Cerebellar cortex (tissue), 1 donor: Measurements from ENCODE around the gene CRELD2.

Source experiments
- DNase-seq: peaks from one replicate; pipeline ENCODE4 v3.0.0-alpha.2; 2015; ENCODE audit warnings: low spot score

The CRELD2 gene

GRCh38 chr22:49917974-49918910 lies at the start of gene CRELD2, which contains the start of gene ALG12:
TSS of gene CRELD2 (plus strand) at chr22:49918634. CDS start at chr22:49918770, 136 bp downstream.
TSS of gene ALG12 (minus strand) at chr22:49918438. CDS start at chr22:49913765, 4,673 bp downstream.
- DNase-seq, result peak; percentile 97

GRCh38 chr22:49869086-49869830 lies 49.2 kb upstream of the CRELD2 start:
- no peak for DNase-seq

GRCh38 chr22:49869845-49870712 lies 48.4 kb upstream of the CRELD2 start:
- DNase-seq, result no peak

GRCh38 chr22:49871482-49871881 lies 47.0 kb upstream of the CRELD2 start:
- no peak for DNase-seq

GRCh38 chr22:49872347-49872746 lies 46.1 kb upstream of the CRELD2 start:
- no peak for DNase-seq

- no peak for DNase-seq
These were observed 45.0 kb upstream of the CRELD2 start for GRCh38 chr22:49873228-49873940.

- DNase-seq, result no peak
These were observed 40.8 kb upstream of the CRELD2 start for GRCh38 chr22:49877642-49878041.

GRCh38 chr22:49878206-49878605 lies 40.2 kb upstream of the CRELD2 start:
- DNase-seq, result no peak

- DNase-seq, result no peak
These were observed 38.6 kb upstream of the CRELD2 start for GRCh38 chr22:49879871-49880270.

- DNase-seq, result no peak
These were observed 38.2 kb upstream of the CRELD2 start for GRCh38 chr22:49880281-49880680.

- DNase-seq, result no peak
These were observed 36.6 kb upstream of the CRELD2 start for GRCh38 chr22:49881856-49882255.

GRCh38 chr22:49882519-49883293 lies 35.7 kb upstream of the CRELD2 start:
- DNase-seq, result peak; percentile 35

GRCh38 chr22:49883294-49883640 lies 35.2 kb upstream of the CRELD2 start:
- DNase-seq, result no peak

GRCh38 chr22:49884075-49884474 lies 34.4 kb upstream of the CRELD2 start:
- DNase-seq, result no peak

- no peak for DNase-seq
These were observed 33.8 kb upstream of the CRELD2 start for GRCh38 chr22:49884503-49885260.

GRCh38 chr22:49885281-49885680 lies 33.2 kb upstream of the CRELD2 start:
- no peak for DNase-seq

GRCh38 chr22:49885881-49886280 lies 32.6 kb upstream of the CRELD2 start:
- DNase-seq, result no peak

- DNase-seq, result no peak
These were observed 31.9 kb upstream of the CRELD2 start for GRCh38 chr22:49886346-49887063.

GRCh38 chr22:49887064-49887451 lies 31.4 kb upstream of the CRELD2 start:
- no peak for DNase-seq
